Upper lobe of left lung (tissue), 6 donors: ENCODE measurements around the gene TNFAIP2. TPM values are rescaled to one million over a fixed set of nuclear protein-coding genes. Genes with fewer than 3 reads are reported as not detected.

Experiments used
- ATAC-seq, 2 donors: fragments of 200-7000 bp; cut with Tn5 transposase; one replicate each; pipeline ENCODE4 v1.9.1; 2022; ENCODE audit warnings: mild to moderate bottlenecking in 2 of 2, moderate library complexity in 2 of 2; ENCODE audit not compliant: low FRiP score in 2 of 2
- DNase-seq, 2 donors: peaks; one replicate each; pipeline ENCODE4 v3.0.0-alpha.2; 2019 to 2020
- H3K27ac ChIP-seq, 4 donors: fragments of 200-600 bp; sonication (generic); one replicate each; pipeline ENCODE4 v1.5.1; 2016 to 2019
- H3K27me3 ChIP-seq, 4 donors: fragments of 200-600 bp; sonication (generic); one replicate each; pipeline ENCODE4 v1.5.1; 2017 to 2019
- H3K36me3 ChIP-seq, 4 donors: fragments of 200-600 bp; sonication (generic); one replicate each; pipeline ENCODE4 v1.5.1; 2016 to 2019
- H3K4me1 ChIP-seq, 4 donors: fragments of 200-600 bp; sonication (generic); one replicate each; pipeline ENCODE4 v1.5.1; 2018 to 2019
- H3K4me3 ChIP-seq, 4 donors: fragments of 200-600 bp; sonication (generic); one replicate each; pipeline ENCODE4 v1.5.1; 2017 to 2019; ENCODE audit warnings: mild to moderate bottlenecking in 2 of 4, moderate library complexity in 1 of 4
- H3K9me3 ChIP-seq, 4 donors: fragments of 200-600 bp; sonication (generic); one replicate each; pipeline ENCODE4 v1.5.1; 2018 to 2019
- CTCF ChIP-seq, 6 experiments: fragments of 450-650 bp in 4 of 6; fragments of 200-600 bp in 2 of 6; sonication (generic) in 2 of 6; IDR thresholded peaks; one replicate each; pipeline ENCODE4 v1.5.1; 2016 to 2019; ENCODE audit warnings: antibody characterized with exemption in 6 of 6
- EP300 ChIP-seq, 4 donors: sonication (generic); formaldehyde crosslinking; IDR thresholded peaks; one replicate each; pipeline ENCODE4 v1.5.1; 2017; ENCODE audit warnings: antibody characterized with exemption in 4 of 4, control low read depth in 2 of 4
- POLR2A ChIP-seq, 4 donors: fragments of 450-650 bp; IDR thresholded peaks; one replicate each; pipeline ENCODE4 v1.5.1; 2016 to 2017; ENCODE audit warnings: antibody characterized with exemption in 4 of 4, mild to moderate bottlenecking in 2 of 4
- POLR2AphosphoS5 ChIP-seq, 2 donors: sonication (generic); formaldehyde crosslinking; IDR thresholded peaks; one replicate each; pipeline ENCODE4 v1.5.1; 2017; ENCODE audit warnings: antibody characterized with exemption in 2 of 2
- WGBS, 2 donors: methylation state at CpG; one replicate each; pipeline ENCODE4 v1.1.5; 2017 to 2018; 5-methylcytosine and 5-hydroxymethylcytosine counted together
- total RNA-seq, 6 donors: library from RNA; depleted of rRNA in 4 of 6; stranded (reverse); fragments of >200 nt in 4 of 6; gene quantifications; one replicate each; pipeline versions ENCODE4 v1.1.0 to v1.2.1, GENCODE V29; 2016 to 2021
- donor health status: DM: no; HTN: no; CAD: no; lungs with moderate emphysema.
- donor health status: DM: no; HTN: yes; CAD: no; lungs with severe emphysema.

Gene TNFAIP2
- total RNA-seq, 6 donors from 2014 or later, result 51.2 to 542 (median 229) TPM

- H3K4me1 ChIP-seq, result peaks cover 63 to 78% (median 72%) of the 10 kb centered on the region in 4 donors
- ATAC-seq (peak; percentile 35 to 42), DNase-seq (peak; percentile 78 to 86)
- TF ChIP-seq POLR2A (IDR thresholded peaks at IDR 0.05), result peak in 1 of 4 donors; percentile 48
- TF ChIP-seq POLR2AphosphoS5 (IDR thresholded peaks at IDR 0.05), result peak; percentile 49 to 57
- TF ChIP-seq CTCF (IDR thresholded peaks at IDR 0.05), result no peak
- peak overlapping the region; percentile 87 to 96 (median 92) for H3K27ac ChIP-seq
- H3K9me3 ChIP-seq, result no peaks in the 10 kb centered on the region
- no peaks in the 10 kb centered on the region for H3K27me3 ChIP-seq
- WGBS, 2 donors, result 30 to 34% methylated on average over 2 to 11 of the region's 18 CpGs
- peak overlapping the region in 3 of 4 donors; percentile 52 to 67 (median 63) for H3K4me3 ChIP-seq
- H3K36me3 ChIP-seq, result no peaks in the 10 kb centered on the region
Measured at GRCh38 chr14:103121121-103121845, 2.0 kb upstream of the TNFAIP2 start.

DNA sequence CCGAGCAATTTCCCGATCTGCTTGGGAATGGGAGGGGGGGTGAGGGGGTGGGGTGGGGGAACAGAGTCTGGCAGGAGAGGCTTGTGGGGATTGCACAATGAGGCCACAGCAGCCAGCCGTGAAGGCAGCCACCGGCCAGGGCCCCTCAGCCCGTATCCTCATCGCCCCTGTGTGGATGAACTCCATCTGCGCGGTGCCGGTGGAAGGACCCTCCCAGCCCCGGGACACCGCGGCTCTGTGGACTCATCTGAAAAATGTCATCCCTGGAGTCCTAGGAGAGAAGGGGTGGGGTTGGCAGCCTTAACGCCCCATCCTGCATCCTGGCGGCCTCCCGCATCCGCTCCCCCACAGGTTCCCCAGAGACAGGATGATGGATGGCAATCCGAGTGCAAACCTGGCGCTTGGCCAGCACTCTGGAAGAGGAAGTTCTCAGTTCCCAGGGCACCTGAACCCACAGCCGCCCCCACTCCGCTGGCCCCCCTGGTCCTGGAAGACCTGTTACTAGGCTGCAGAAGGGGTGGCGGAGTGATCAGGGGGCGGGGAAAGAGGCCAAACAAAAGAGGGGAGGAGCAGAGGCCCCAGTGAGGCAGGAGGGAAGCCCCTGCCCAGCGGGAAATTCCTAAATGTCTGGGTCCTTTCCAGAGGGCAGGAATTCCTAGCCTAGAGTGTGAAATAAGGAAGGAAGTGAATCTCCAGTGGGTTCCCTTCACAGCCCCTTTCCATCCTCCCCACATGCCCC is 1.2 kb upstream of the TNFAIP2 start:
- DNase-seq, result peak; percentile 84 to 86
- H3K27me3 ChIP-seq, result no peaks in the 10 kb centered on the region
- H3K36me3 ChIP-seq, result no peaks in the 10 kb centered on the region
- WGBS, 2 donors, result 7 to 8% methylated on average over 13 to 14 of the region's 23 CpGs
- peak overlapping the region; percentile 87 to 96 (median 92) for H3K27ac ChIP-seq
- TF ChIP-seq EP300 (IDR thresholded peaks at IDR 0.05) (no peak), POLR2AphosphoS5 (IDR thresholded peaks at IDR 0.05) (peak; percentile 40 to 56), CTCF (IDR thresholded peaks at IDR 0.05) (no peak), POLR2A (IDR thresholded peaks at IDR 0.05) (peak in 1 of 4 donors; percentile 14)
- H3K4me3 ChIP-seq, result peak overlapping the region in 3 of 4 donors; percentile 52 to 67 (median 63)
- no peaks in the 10 kb centered on the region for H3K9me3 ChIP-seq
- ATAC-seq, result peak; percentile 31 to 58
- H3K4me1 ChIP-seq, result peaks cover 68 to 84% (median 78%) of the 10 kb centered on the region in 4 donors

DNA sequence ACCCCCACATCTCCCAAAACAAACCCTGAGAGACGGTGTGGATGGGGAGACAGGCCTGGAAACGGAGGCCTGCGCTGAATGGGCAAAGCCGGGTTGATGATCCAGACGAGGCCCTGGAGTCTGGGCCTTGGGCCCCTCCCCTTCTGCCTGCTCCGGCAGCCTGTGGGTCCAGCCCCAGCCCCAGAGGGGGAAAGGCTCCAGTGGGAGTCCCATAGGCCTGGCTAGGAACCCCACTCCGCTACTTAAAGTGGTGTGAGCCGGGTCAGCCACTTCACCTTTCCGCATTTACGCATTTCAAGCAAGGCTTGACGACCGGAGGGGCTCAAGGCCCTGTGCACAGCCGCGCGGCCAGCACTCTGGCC is 695 bp upstream of the TNFAIP2 start:
- Histone ChIP-seq H3K36me3 (no peaks in the 10 kb centered on the region), H3K4me1 (peaks cover 71 to 89% (median 80%) of the 10 kb centered on the region in 4 donors), H3K4me3 (peak overlapping the region; percentile 52 to 67 (median 60)), H3K27me3 (no peaks in the 10 kb centered on the region), H3K9me3 (no peaks in the 10 kb centered on the region), H3K27ac (peak overlapping the region; percentile 87 to 96 (median 92))
- ATAC-seq (peak in 1 of 2 donors; percentile 7), DNase-seq (no peak)
- TF ChIP-seq EP300 (IDR thresholded peaks at IDR 0.05), result no peak
- no peak for TF ChIP-seq POLR2AphosphoS5 (IDR thresholded peaks at IDR 0.05)
- no peak for TF ChIP-seq CTCF (IDR thresholded peaks at IDR 0.05)
- TF ChIP-seq POLR2A (IDR thresholded peaks at IDR 0.05), result no peak
- WGBS, 2 donors, result 20 to 22% methylated on average over 3 to 15 of the region's 15 CpGs

DNA sequence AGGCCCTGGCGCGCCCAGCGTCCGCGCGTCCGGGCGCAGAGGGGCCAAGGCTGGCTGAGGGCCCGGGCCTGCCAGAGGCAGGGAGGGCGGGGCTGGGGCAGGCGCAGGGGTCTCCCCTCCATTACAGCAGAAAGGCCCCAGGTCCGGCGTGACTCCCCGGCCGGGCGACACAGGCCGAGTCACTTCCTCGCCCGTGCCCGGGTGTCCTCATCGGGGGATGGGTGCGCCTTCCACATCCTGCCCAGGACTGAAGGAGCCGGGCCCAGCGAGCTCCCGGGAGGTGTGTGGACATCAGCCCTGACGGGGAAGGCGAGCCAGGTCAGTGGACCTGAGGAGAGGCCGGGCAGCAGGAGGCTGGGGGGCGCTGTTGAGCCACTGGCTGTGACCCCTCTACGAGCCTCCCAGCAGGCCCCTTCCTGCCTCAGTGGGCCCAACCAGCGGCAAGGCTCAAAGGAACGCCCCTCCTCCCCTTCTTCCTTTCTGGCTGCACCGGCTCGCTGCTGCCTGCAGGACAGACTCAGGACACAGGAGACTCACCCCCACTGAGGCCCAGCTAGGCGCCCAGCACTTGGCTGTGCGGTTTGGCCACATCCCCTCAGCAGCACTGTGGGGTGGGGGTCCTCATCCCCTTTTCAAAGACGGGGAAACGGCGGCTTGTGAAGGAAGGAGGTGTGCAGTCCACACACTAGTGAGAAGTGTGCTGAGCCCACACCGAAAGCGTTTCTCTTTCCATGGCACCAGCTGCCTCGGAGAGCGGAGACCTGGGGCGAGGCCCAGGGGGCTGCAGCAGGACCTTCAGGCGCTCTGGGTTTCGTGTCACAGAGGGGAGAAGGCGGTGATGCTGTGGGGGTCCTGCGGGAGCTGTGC is 606 bp downstream of the TNFAIP2 start:
- peak; percentile 46 to 78 for DNase-seq
- Histone ChIP-seq H3K4me3 (peak overlapping the region; percentile 52 to 67 (median 60)), H3K9me3 (no peaks in the 10 kb centered on the region), H3K36me3 (peaks cover 0 to 1% (median 0%) of the 10 kb centered on the region in 4 donors), H3K4me1 (peaks cover 64 to 92% (median 72%) of the 10 kb centered on the region in 4 donors), H3K27me3 (no peaks in the 10 kb centered on the region), H3K27ac (peak overlapping the region; percentile 87 to 96 (median 92))
- 32 to 47% methylated on average over 12 to 26 of the region's 48 CpGs for WGBS, 2 donors
- TF ChIP-seq POLR2AphosphoS5 (IDR thresholded peaks at IDR 0.05) (no peak), EP300 (IDR thresholded peaks at IDR 0.05) (no peak), POLR2A (IDR thresholded peaks at IDR 0.05) (peak in 1 of 4 donors; percentile 7), CTCF (IDR thresholded peaks at IDR 0.05) (peak in 5 of 6 experiments; percentile 42 to 58 (median 45))
- ATAC-seq, result peak in 1 of 2 donors; percentile 9
